Effector memory CD8-positive, alpha-beta T cell (primary cell): Measurements from ENCODE around the gene PRUNE1.

Experiments
- ATAC-seq: fragments of 150-1000 bp; cut with Tn5 transposase; replicated peaks from 2 replicates; pipeline ENCODE4 v1.10.0; 2021; ENCODE audit warnings: mild to moderate bottlenecking, moderate library complexity
- DNase-seq, 3 experiments: peaks; one replicate each; pipeline ENCODE4 v3.0.0; 2021
- H3K27ac Mint-ChIP-seq, 2 donors: one replicate each; pipeline ENCODE4 v1.8.0; 2022; ENCODE audit warnings: mild to moderate bottlenecking in 2 of 2, mixed read lengths in 2 of 2, moderate library complexity in 2 of 2
- H3K27me3 Mint-ChIP-seq, 2 donors: one replicate each; pipeline ENCODE4 v1.8.0; 2022; ENCODE audit warnings: mixed read lengths in 2 of 2
- H3K36me3 Mint-ChIP-seq: one replicate; pipeline ENCODE4 v1.8.0; 2022; ENCODE audit warnings: mild to moderate bottlenecking, moderate library complexity, mixed read lengths; ENCODE audit not compliant: insufficient read depth
- H3K4me1 Mint-ChIP-seq, 2 donors: one replicate each; pipeline ENCODE4 v1.8.0; 2022; ENCODE audit warnings: low read depth in 2 of 2, mixed read lengths in 2 of 2
- H3K4me3 Mint-ChIP-seq, 2 donors: one replicate each; pipeline ENCODE4 v1.8.0; 2022; ENCODE audit warnings: mild to moderate bottlenecking in 2 of 2, mixed read lengths in 2 of 2, moderate library complexity in 2 of 2
- H3K9me3 Mint-ChIP-seq, 2 donors: one replicate each; pipeline ENCODE4 v1.8.0; 2022; ENCODE audit warnings: mixed read lengths in 2 of 2

The PRUNE1 gene

DNA sequence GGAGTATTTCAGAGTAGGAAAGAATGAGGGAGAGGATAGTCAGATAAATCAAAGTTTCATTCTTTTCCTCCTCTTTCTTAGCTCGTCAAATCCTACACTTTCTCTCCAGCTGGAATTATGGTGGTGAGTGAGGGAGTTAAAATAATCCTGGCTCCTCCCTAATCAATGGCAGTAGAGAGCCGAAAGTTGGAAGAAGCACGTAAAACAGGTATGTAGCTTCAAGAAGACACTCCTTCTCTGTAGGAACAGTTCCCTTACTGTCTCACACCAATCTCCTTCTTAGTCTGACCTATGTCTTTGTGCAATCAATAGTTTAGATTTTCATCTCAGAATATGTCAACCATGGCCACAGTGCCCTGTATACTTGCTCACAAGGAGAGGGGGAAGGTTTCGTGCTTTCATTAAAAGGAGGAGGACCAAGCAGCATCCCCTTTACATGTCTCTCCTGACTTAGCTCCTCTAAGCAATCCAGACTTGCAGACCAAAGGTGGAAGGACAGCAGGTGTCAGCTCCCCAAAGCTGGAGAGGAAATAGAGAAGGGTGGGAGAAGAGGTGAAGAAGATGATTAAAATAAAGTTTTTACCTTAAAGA lies 2.4 kb upstream of the PRUNE1 start:
- H3K4me3 Mint-ChIP-seq = peak overlapping the region; percentile 97 to 100
- DNase-seq (no peak), ATAC-seq (no peak)
- peaks cover 26% of the 10 kb centered on the region for H3K36me3 Mint-ChIP-seq
- H3K27ac Mint-ChIP-seq = peak overlapping the region; percentile 99
- peaks cover 43 to 46% of the 10 kb centered on the region in 2 donors for H3K4me1 Mint-ChIP-seq
- H3K9me3 Mint-ChIP-seq = no peaks in the 10 kb centered on the region
- H3K27me3 Mint-ChIP-seq = no peaks in the 10 kb centered on the region

DNA sequence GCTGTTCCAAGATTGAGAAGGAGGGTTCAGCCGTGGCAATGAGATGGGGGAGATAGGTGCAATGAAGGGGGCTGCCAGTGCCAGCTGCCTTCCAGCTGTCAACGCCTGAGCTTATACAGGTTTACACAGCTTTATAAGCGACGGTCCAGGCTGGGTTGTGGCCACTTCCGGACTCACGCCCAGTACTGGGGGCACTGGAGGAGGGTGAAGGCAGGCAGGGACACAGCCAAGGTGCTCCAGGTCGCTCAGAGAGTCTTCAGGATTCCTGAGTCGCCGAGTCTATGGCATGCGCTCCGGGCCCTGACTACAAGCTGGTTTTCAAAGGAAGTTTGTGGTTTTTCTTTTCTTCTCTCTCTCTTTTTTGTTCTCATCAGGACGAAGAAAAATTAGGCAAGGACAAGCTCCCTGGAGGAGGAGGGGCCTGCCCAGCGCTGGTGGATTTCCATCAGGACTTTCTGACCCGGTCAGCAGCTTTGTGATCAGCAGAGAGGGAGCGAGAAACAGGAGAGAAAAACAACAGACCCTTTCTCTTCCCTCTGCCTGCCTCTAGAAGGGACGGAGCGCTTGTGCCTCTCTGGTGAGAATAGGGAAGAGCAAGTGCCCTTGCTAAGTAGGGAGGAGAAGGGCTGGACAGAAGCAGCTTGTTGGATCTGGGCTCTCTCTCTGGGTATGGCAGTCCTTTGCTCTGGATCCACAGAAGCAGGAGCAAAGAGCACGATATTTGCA lies 1.8 kb upstream of the PRUNE1 start, which contains the start of gene MINDY1:
Gene MINDY1, minus strand, starts transcription at position 576 of the 726 bp plus-strand sequence. CDS start 4,285 bp downstream, outside the sequence.
- no peak for ATAC-seq

DNA sequence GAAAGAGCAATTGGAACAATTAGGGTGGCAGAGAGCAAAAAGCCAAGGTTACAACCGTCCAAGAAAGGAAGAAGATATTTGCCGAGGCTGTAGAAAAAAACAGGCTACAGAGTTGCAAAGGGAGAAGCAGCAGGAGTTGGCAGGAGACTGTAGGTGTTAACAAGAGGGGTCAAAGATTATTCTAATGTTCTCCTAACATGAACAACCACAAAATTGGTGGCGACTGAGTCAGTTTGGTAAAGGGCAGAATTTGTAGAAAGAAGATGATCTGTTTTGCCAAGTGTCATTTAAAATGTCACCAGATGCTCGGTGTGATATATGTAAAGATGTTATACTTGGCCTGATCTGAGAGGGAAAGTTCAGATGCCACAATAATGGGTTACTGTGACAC lies 401 bp upstream of the PRUNE1 start:
- Mint-ChIP-seq H3K4me3 (peak overlapping the region; percentile 97 to 100), H3K9me3 (no peaks in the 10 kb centered on the region), H3K36me3 (peaks cover 26% of the 10 kb centered on the region), H3K27me3 (no peaks in the 10 kb centered on the region), H3K4me1 (peaks cover 42 to 47% of the 10 kb centered on the region in 2 donors), H3K27ac (peak overlapping the region; percentile 99)
- ATAC-seq (no peak), DNase-seq (no peak)

More for the DNA sequence above, 1.8 kb upstream of the PRUNE1 start, which contains the start of gene MINDY1:
- Mint-ChIP-seq H3K27ac (peak within 1 kb of the TSS; percentile 99), H3K9me3 (no peaks in the 10 kb centered on the region), H3K27me3 (no peaks in the 10 kb centered on the region), H3K4me1 (peaks cover 46 to 50% of the 10 kb centered on the region in 2 donors), H3K36me3 (peaks cover 26% of the 10 kb centered on the region), H3K4me3 (peak within 1 kb of the TSS; percentile 97 to 100)
- DNase-seq = no peak

DNA sequence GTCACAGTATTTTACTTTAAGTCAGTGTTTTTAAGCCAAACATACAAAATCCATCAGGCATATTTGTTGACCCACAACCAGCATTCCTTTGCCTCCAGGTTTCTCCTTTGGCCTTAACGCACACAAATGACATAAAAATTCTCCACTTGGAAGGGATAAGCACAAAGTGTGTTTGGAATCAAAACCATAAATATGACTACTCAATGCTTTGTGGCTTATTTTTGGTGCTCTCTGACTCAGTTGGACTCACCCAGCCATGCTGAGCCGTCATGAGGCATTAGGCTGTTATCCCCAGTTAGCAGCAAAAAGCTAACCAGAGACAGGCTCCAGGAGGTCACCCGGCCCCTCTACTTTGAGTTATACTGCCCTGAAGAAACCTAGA lies 948 bp downstream of the PRUNE1 start:
- DNase-seq = no peak
- Mint-ChIP-seq H3K36me3 (peaks cover 26% of the 10 kb centered on the region), H3K4me1 (peaks cover 39 to 50% of the 10 kb centered on the region in 2 donors), H3K27me3 (no peaks in the 10 kb centered on the region), H3K27ac (peak overlapping the region; percentile 99), H3K9me3 (no peaks in the 10 kb centered on the region), H3K4me3 (peak overlapping the region; percentile 97 to 100)
- no peak for ATAC-seq

DNA sequence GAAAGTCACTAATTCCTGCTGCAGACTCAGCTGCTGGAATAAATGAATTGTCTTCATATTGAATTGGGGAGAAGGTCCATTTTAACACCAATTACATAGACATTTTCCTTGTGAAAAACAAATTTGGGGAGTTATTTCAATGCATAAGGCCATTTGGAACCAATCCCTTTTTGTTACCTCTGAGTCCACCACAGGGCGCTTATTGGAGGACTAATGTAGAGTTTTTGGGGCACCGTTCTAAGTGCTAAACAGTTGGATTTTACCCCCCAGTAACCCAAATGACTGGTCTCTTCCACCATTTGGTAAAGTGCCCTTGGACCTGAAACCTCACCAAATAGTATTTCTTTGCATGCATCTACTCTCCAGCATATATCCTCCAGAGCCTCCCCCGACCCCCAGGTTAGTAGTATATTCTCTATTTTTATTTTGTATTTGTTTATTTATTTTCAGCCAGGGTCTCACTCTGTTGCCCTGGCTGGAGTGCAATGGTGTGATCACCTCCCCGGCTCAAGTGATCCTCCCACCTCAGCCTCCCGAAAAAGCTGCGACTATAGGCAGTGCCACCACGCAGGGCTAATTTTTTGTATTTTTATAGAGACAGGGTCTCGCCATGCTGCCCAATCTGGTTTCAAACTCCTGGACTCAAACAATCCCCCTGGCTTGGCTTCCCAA lies 1.6 kb downstream of the PRUNE1 start:
- ATAC-seq = no peak
- H3K27ac Mint-ChIP-seq = peak overlapping the region; percentile 99

DNA sequence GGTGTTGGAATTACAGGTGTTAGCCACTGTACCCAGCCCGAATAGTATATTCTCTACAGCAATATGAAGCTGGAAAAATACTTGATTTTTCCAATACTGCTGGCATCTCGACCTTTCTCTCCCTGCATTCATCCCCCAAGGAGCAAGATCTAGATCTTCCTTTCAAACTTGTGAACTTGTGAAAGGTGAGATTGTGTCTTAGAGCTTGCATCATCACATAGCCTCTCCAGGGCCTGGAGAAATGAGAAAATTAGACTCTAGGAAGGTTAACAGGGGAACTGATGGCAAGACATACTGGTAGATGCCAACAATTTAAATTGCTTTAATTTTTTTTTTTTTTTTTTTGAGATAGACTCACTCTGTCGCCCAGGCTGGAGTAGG lies 2.1 kb downstream of the PRUNE1 start:
- DNase-seq = no peak
- H3K27ac Mint-ChIP-seq = peak overlapping the region in 1 of 2 donors; percentile 99
- no peaks in the 10 kb centered on the region for H3K9me3 Mint-ChIP-seq
- ATAC-seq = no peak
- peak overlapping the region; percentile 33 to 97 for H3K4me3 Mint-ChIP-seq
- H3K36me3 Mint-ChIP-seq = peaks cover 30% of the 10 kb centered on the region
- H3K27me3 Mint-ChIP-seq = no peaks in the 10 kb centered on the region
- H3K4me1 Mint-ChIP-seq = peaks cover 39 to 50% of the 10 kb centered on the region in 2 donors

More for the DNA sequence above, 1.6 kb downstream of the PRUNE1 start:
- Mint-ChIP-seq H3K9me3 (no peaks in the 10 kb centered on the region), H3K36me3 (peaks cover 28% of the 10 kb centered on the region), H3K4me1 (peaks cover 39 to 50% of the 10 kb centered on the region in 2 donors), H3K27me3 (no peaks in the 10 kb centered on the region), H3K4me3 (peak overlapping the region; percentile 97 to 100)
- DNase-seq = no peak

DNA sequence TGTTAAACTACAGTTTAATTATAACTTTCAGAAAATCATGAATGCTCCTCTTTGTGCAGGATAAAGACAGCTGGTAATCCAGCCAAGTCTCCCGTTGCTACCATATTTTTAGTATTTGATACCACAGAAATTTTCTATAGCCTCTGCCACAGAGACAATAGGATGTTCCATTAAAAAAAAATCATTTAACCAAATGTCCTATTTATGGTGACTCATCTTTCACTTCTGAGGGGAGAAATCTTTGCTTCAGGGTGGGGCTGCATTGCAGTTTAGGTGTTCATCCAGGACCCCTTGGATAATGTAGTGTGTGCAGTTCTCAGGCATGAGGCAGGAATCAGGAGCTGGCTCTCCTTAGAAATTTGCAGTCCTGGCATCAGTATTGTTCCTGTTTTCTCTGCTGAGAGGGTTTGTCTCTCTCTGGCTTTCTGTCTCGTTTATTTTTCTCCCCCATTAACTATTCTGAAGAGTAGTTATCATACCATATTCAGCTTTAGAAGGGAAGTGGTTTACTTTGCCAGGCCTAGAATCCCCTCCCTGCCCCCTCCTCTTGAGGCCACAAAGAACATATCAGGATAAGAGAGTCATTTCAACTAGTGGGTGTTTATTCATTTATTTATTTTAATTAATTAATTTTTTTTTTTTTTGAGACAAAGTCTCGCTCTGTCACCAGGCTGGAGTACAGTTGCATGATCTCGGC lies 3.1 kb downstream of the PRUNE1 start:
- H3K9me3 Mint-ChIP-seq = no peaks in the 10 kb centered on the region
- no peaks in the 10 kb centered on the region for H3K27me3 Mint-ChIP-seq
- peaks cover 32 to 45% of the 10 kb centered on the region in 2 donors for H3K4me1 Mint-ChIP-seq
- peaks cover 28% of the 10 kb centered on the region for H3K36me3 Mint-ChIP-seq
- no peak overlapping the region for H3K4me3 Mint-ChIP-seq
- H3K27ac Mint-ChIP-seq = peak overlapping the region in 1 of 2 donors; percentile 25
- ATAC-seq (no peak), DNase-seq (no peak)

DNA sequence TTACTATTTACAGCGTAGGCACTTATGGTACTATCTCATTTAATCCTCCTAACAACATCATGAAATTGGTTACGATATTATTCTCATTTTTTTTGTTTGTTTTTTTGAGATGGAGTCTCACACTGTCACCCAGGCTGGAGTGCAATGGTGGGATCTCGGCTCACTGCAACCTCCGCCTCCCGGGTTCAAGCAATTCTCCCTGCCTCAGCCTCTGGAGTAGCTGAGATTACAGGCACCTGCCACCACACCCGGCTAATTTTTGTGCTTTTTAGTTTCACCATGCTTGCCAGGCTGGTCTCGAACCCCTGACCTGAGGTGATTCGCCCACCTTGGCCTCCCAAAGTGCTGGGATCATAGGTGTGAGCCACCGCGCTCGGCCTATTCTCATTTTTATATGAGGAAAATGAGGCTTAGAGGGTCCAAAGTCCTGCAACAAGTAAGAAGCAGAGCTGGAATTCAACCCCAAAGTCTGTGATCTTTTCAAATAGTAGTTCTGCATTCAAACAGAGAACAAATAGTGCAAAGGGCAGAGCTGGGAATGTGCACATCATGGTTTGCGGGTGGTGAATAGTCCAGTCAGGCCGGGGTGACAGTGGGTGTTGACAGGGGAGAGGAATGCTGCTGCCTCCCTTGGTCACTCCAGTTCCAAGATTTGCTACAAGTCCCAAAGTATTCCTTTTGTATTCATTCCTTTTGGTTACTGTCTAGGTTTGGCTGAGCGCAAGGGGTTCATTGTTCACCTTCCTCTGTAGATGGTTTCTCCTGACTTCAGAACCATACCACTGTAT lies 4.6 kb downstream of the PRUNE1 start:
- DNase-seq = no peak
- H3K27ac Mint-ChIP-seq = no peak overlapping the region
- no peak for ATAC-seq
- H3K36me3 Mint-ChIP-seq = peaks cover 24% of the 10 kb centered on the region
- no peak overlapping the region for H3K4me3 Mint-ChIP-seq
- no peaks in the 10 kb centered on the region for H3K27me3 Mint-ChIP-seq
- peaks cover 18 to 30% of the 10 kb centered on the region in 2 donors for H3K4me1 Mint-ChIP-seq
- no peaks in the 10 kb centered on the region for H3K9me3 Mint-ChIP-seq

DNA sequence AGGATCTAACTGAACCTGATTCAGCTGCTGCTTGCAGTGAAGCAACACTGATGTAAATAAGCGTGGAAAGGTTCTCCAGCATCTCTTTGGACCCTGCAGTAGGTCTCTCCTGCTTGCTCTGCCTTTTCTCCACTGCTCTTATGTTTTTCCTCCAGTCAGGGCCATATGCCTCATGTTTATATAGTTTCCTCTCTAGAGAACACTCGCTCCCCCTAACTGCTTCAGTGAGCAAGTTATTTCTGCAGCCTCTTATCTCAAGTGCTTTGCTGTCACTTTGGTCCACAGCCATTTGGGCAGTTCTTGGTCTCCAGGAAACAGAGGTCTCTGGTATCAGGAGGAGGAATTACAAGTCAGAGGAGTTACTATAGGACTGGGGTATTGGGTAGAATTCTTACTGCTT lies 5.3 kb downstream of the PRUNE1 start:
- Mint-ChIP-seq H3K4me1 (peaks cover 14 to 25% of the 10 kb centered on the region in 2 donors), H3K27ac (no peak overlapping the region), H3K27me3 (no peaks in the 10 kb centered on the region), H3K9me3 (no peaks in the 10 kb centered on the region), H3K4me3 (no peak overlapping the region), H3K36me3 (peaks cover 21% of the 10 kb centered on the region)
- DNase-seq = no peak
- ATAC-seq = no peak

DNA sequence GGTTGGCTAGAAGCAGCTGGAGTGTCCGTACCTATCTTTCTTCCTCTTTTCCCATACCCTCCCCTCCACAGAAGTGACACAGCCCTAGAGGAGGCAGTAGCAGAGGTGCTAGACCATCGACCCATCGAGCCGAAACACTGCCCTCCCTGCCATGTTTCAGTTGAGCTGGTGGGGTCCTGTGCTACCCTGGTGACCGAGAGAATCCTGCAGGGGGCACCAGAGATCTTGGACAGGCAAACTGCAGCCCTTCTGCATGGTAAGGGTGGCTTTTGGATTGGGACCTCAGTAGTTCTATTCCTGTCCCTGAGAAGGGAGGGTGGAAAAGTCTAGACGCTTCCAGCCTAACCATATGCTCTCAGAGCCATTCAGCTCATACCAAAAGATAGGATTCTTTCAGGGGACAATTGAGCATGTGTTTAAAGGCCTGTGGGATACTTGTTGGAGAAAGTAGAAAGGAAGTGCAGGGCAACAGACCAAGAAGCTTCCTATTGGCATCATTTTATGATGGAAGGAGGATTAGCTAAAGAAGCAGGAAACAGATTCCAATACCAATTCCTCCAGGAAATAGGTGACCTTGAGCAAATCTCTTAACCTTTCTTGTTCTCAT lies 16.4 kb downstream of the PRUNE1 start:
- DNase-seq (peak; percentile 87 to 90 (median 89)), ATAC-seq (peak; percentile 100)
- no peaks in the 10 kb centered on the region for H3K9me3 Mint-ChIP-seq
- H3K36me3 Mint-ChIP-seq = peaks cover 44% of the 10 kb centered on the region
- peak overlapping the region in 1 of 2 donors; percentile 75 for H3K27ac Mint-ChIP-seq
- peak overlapping the region; percentile 13 to 47 for H3K4me3 Mint-ChIP-seq
- peaks cover 5% of the 10 kb centered on the region in 2 donors for H3K4me1 Mint-ChIP-seq
- H3K27me3 Mint-ChIP-seq = no peaks in the 10 kb centered on the region

DNA sequence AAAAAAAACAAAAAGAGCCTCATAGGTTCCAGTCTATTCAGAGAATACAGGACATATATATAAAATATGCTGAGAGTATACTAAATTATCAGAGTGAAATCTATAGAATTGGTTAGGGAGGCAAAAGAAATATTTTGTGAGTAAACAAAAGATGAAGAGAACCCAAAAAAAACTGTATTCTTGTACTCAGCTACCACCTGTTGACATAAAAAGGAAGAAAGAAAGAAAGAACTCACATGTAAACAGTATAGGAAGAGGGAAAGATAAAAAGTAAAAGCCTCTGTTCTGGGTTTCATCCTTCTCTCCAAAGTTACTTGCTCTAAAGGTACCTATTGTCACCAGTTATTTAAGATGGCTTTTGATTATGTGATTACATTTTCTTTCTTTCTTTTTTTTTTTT lies 18.2 kb downstream of the PRUNE1 start:
- ATAC-seq = no peak
- Mint-ChIP-seq H3K27ac (no peak overlapping the region), H3K27me3 (no peaks in the 10 kb centered on the region), H3K36me3 (peaks cover 37% of the 10 kb centered on the region), H3K4me3 (no peak overlapping the region), H3K4me1 (peaks cover 5% of the 10 kb centered on the region in 2 donors), H3K9me3 (no peaks in the 10 kb centered on the region)
- no peak for DNase-seq

DNA sequence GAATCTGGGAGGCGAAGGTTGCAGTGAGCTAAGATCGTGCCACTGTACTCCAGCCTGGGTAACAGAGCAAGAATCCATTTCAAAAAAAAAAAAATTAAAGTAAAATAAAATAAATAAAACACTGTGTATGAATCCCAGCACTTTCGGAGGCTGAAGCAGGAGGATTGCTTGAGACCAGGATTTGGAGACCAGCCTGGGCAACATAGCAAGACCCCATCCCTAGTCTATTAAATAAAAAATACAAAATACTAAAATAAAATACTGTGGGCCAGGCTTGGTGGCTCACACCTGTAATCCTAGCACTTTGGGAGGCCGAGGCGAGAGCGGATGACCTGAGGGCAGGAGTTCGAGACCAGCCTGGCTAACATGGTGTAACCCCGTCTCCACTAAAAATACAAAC lies 23.9 kb downstream of the PRUNE1 start:
- H3K9me3 Mint-ChIP-seq = no peaks in the 10 kb centered on the region
- DNase-seq (no peak), ATAC-seq (no peak)
- no peak overlapping the region for H3K4me3 Mint-ChIP-seq
- H3K36me3 Mint-ChIP-seq = peaks cover 29% of the 10 kb centered on the region
- peaks cover 2 to 3% of the 10 kb centered on the region in 2 donors for H3K4me1 Mint-ChIP-seq
- H3K27me3 Mint-ChIP-seq = no peaks in the 10 kb centered on the region
- H3K27ac Mint-ChIP-seq = no peak overlapping the region
